Smooth muscle cell (in vitro differentiated cells): ENCODE measurements around the gene KRTDAP. TPM values are rescaled to one million over a fixed set of nuclear protein-coding genes. Genes with fewer than 3 reads are reported as not detected.

ENCODE experiments used
- DNase-seq: peaks from one replicate; lab custom pipeline; 2025; ENCODE audit not compliant: unreplicated experiment; lab: John Stamatoyannopoulos, UW
- H2AFZ ChIP-seq: fragments of 200-600 bp; sonication (generic); 2 replicates; pipeline ENCODE4 v1.6.0; 2016; ENCODE audit warnings: antibody characterized with exemption, low read depth, mild to moderate bottlenecking
- H3F3A ChIP-seq: fragments of 200-600 bp; sonication (generic); 2 replicates; pipeline ENCODE4 v1.6.0; 2017; ENCODE audit warnings: antibody characterized with exemption, low read depth
- H3K27ac ChIP-seq: fragments of 200-600 bp; sonication (generic); 2 replicates; pipeline ENCODE4 v1.5.1; 2016; ENCODE audit warnings: low read depth, mild to moderate bottlenecking
- H3K27me3 ChIP-seq: fragments of 200-600 bp; sonication (generic); 2 replicates; pipeline ENCODE4 v1.6.1; 2016; ENCODE audit warnings: low read depth, mild to moderate bottlenecking
- H3K36me3 ChIP-seq: fragments of 200-600 bp; sonication (generic); 2 replicates; pipeline ENCODE4 v1.5.1; 2016; ENCODE audit warnings: low read depth
- H3K4me1 ChIP-seq: fragments of 200-600 bp; sonication (generic); 2 replicates; pipeline ENCODE4 v1.5.1; 2016; ENCODE audit warnings: low read depth
- H3K4me2 ChIP-seq: fragments of 200-600 bp; sonication (generic); 2 replicates; pipeline ENCODE4 v1.6.0; 2016; ENCODE audit warnings: mild to moderate bottlenecking
- H3K4me3 ChIP-seq: fragments of 200-600 bp; sonication (generic); 2 replicates; pipeline ENCODE4 v1.5.1; 2016; ENCODE audit warnings: mild to moderate bottlenecking
- H3K79me2 ChIP-seq: fragments of 200-600 bp; sonication (generic); 2 replicates; pipeline ENCODE4 v1.6.0; 2016; ENCODE audit warnings: low read depth, mild to moderate bottlenecking
- H3K9ac ChIP-seq: fragments of 200-600 bp; sonication (generic); 2 replicates; pipeline ENCODE4 v1.6.0; 2016; ENCODE audit warnings: low read depth
- H3K9me3 ChIP-seq: fragments of 200-600 bp; sonication (generic); replicated peaks from 2 replicates; pipeline ENCODE4 v1.5.1; 2016; ENCODE audit warnings: low read depth
- H4K20me1 ChIP-seq: fragments of 200-600 bp; sonication (generic); 2 replicates; pipeline ENCODE4 v1.6.0; 2016; ENCODE audit warnings: low read depth
- WGBS: methylation state at CpG from one replicate; pipeline ENCODE4 v1.1.7; 2016; ENCODE audit warnings: low lambda C conversion rate; 5-methylcytosine and 5-hydroxymethylcytosine counted together
- polyA plus RNA-seq: library from polyadenylated mRNA; unstranded; fragments of >200 nt; fragmentation: Nextera tagmentation; extraction: Ambion mirVana; gene quantifications from 2 replicates; pipeline ENCODE4 v1.2.1, GENCODE V29; 2016
- total RNA-seq: library from RNA; depleted of rRNA; stranded (reverse); fragments of >200 nt; gene quantifications from 2 replicates; pipeline ENCODE4 v1.2.3, GENCODE V29; 2014
- TF ChIP-seq, protein P1 (sequence below): fragments of 200-600 bp; sonication (generic); IDR thresholded peaks from 2 replicates; pipeline ENCODE4 v1.5.1; 2017; ENCODE audit warnings: borderline replicate concordance, mild to moderate bottlenecking, antibody characterized with exemption; ENCODE audit not compliant: insufficient read depth, poor library complexity, severe bottlenecking

Gene KRTDAP
- total and polyA plus RNA-seq, 2 experiments from 2014 or later, result 68.3 to 298 TPM

DNA sequence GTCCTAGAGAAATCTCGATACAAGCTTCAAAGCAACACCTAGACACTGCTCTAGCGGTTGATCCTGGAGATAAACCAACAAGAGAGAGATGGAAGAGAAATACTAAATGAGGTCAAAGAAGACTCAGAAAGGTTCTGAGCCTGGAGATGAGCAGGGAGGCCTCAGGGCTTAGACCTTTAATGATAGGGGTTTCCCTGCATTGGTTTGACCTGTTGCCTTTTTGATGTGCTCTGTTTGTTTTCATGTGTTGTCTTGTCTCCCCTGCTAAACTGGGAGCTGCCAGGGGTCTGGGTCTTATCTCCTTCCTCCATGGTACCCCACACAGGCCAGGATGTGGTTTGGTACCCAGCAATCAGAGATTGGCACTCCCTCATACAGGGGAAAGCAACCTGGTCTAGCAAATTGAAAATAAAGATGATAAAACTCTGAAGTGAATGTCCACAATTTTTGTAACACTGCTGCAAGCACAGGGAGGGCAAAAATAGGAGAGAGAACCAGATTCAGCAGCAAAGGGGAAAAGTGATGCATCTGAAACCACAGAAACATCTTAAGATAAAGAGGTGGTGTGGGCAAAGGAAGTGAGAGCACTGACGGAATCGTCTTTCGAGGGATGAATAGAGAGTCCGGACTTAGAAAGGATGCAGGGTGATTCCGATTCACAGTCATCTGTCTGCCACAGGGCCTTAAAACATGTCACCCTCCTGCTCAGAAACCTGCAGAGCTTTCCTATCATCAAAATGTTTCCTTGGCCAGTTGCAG is 38.7 kb downstream of the KRTDAP start:
- DNase-seq, result no peak
- no peaks in the 10 kb centered on the region for H3F3A ChIP-seq
- no peak overlapping the region for H3K4me3 ChIP-seq
- no peaks in the 10 kb centered on the region for H3K27me3 ChIP-seq
- H3K36me3 ChIP-seq, result no peaks in the 10 kb centered on the region
- no peaks in the 10 kb centered on the region for H3K79me2 ChIP-seq
- H2AFZ ChIP-seq, result no peak overlapping the region
- H3K9ac ChIP-seq, result no peak overlapping the region
- TF ChIP-seq, protein P1, sequence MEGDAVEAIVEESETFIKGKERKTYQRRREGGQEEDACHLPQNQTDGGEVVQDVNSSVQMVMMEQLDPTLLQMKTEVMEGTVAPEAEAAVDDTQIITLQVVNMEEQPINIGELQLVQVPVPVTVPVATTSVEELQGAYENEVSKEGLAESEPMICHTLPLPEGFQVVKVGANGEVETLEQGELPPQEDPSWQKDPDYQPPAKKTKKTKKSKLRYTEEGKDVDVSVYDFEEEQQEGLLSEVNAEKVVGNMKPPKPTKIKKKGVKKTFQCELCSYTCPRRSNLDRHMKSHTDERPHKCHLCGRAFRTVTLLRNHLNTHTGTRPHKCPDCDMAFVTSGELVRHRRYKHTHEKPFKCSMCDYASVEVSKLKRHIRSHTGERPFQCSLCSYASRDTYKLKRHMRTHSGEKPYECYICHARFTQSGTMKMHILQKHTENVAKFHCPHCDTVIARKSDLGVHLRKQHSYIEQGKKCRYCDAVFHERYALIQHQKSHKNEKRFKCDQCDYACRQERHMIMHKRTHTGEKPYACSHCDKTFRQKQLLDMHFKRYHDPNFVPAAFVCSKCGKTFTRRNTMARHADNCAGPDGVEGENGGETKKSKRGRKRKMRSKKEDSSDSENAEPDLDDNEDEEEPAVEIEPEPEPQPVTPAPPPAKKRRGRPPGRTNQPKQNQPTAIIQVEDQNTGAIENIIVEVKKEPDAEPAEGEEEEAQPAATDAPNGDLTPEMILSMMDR, result no peak
- no peak overlapping the region for H3K4me2 ChIP-seq
- H3K9me3 ChIP-seq, result no peaks in the 10 kb centered on the region
- no peaks in the 10 kb centered on the region for H3K4me1 ChIP-seq
- H4K20me1 ChIP-seq, result no peaks in the 10 kb centered on the region
- H3K27ac ChIP-seq, result no peak overlapping the region
- 82% methylated on average over 7 of the region's 7 CpGs for WGBS

DNA sequence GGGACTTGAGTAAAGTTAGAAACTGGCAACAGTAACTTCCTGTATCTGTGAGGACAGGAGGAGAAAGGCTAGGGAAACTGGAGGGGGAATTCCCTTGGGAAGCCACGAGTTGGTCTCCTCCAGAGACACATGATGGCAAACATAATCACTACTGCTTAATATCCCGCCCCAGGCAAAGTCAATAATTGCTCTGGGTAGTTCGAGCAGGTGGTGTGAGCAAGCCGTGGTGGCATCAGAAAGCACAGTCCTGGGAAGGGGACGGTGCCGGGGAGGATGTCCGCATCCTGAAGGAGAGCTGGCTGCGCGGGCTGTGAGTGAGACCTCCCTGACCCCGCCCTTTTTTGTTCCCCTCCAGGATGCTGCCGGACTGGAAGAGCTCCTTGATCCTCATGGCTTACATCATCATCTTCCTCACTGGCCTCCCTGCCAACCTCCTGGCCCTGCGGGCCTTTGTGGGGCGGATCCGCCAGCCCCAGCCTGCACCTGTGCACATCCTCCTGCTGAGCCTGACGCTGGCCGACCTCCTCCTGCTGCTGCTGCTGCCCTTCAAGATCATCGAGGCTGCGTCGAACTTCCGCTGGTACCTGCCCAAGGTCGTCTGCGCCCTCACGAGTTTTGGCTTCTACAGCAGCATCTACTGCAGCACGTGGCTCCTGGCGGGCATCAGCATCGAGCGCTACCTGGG is 40.8 kb downstream of the KRTDAP start:
- Histone ChIP-seq H3K9me3 (no peaks in the 10 kb centered on the region), H4K20me1 (no peaks in the 10 kb centered on the region), H3K27ac (no peak overlapping the region), H3K9ac (no peak overlapping the region), H3K4me1 (no peaks in the 10 kb centered on the region), H2AFZ (no peak overlapping the region), H3K4me3 (no peak overlapping the region), H3K36me3 (no peaks in the 10 kb centered on the region), H3K27me3 (no peaks in the 10 kb centered on the region), H3F3A (no peaks in the 10 kb centered on the region), H3K4me2 (no peak overlapping the region), H3K79me2 (no peaks in the 10 kb centered on the region)
- 89% methylated on average over 27 of the region's 27 CpGs for WGBS
- TF ChIP-seq, protein P1, result no peak
- no peak for DNase-seq

DNA sequence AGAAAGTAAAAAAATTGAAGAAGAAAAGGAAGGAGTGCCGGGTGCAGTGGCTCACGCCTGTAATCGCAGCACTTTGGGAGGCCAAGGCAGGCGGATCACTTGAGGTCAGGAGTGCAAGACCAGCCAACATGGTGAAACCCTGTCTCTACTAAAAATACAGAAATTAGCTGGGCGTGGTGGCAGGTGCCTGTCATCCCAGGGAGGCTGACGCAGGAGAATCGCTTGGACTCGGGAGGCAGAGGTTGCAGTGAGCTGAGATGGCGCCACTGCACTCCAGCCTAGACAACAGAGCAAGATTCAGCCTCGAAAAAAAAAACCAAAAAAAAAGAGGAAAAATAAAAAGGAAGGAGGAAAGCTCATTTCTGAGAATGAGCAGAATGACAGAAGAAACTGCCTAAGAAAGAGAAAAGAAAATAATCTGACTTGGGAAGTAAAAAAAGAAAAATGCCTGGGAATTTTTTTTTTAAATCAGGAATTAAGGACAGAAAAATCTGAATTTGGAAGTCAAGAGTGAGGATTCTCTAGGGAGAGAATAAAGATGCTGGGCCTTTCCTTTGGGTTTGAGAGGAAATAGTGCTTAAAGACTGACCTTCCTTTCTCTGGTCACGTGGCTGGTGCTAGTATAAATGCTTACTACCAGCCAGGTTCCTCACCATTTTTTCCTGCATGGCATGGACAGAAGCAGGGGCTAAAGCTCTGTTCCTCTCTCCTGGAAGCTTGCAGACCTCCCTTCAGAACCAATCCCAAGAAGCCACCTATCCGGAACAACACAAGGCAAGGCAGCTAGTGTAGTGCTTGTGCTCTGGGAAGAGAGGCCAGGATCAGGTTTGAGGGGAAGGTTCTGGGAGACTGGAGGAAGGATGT is 42.4 kb downstream of the KRTDAP start, which contains the start of gene FFAR2:
FFAR2 (plus strand) TSS at position 652 of the 864 bp plus-strand sequence. CDS start 1,458 bp downstream, outside the sequence.
- no peak for DNase-seq
- 92% methylated on average over 12 of the region's 12 CpGs for WGBS

More for the DNA sequence above, 42.4 kb downstream of the KRTDAP start, which contains the start of gene FFAR2:
- H3K27ac ChIP-seq, result no peak within 1 kb of the TSS
- H3K36me3 ChIP-seq, result no peaks in the 10 kb centered on the region
- H3K27me3 ChIP-seq, result no peaks in the 10 kb centered on the region
- no peak within 1 kb of the TSS for H3K9ac ChIP-seq
- no peaks in the 10 kb centered on the region for H3K79me2 ChIP-seq
- H3K4me3 ChIP-seq, result no peak within 1 kb of the TSS
- TF ChIP-seq, protein P1, result no peak
- H3K9me3 ChIP-seq, result no peaks in the 10 kb centered on the region
- no peak within 1 kb of the TSS for H2AFZ ChIP-seq
- no peaks in the 10 kb centered on the region for H3F3A ChIP-seq
- H3K4me1 ChIP-seq, result no peaks in the 10 kb centered on the region
- H3K4me2 ChIP-seq, result no peak within 1 kb of the TSS
- H4K20me1 ChIP-seq, result no peaks in the 10 kb centered on the region
